GM19395 (cell line): ENCODE data around the gene MOB3B.

Experiments
- ATAC-seq: cut with Tn5 transposase; IDR thresholded peaks from one replicate; pipeline ENCODE4 v1.9.1; 2021; ENCODE audit warnings: mild to moderate bottlenecking, moderate library complexity; ENCODE audit not compliant: unreplicated experiment

The MOB3B gene

DNA sequence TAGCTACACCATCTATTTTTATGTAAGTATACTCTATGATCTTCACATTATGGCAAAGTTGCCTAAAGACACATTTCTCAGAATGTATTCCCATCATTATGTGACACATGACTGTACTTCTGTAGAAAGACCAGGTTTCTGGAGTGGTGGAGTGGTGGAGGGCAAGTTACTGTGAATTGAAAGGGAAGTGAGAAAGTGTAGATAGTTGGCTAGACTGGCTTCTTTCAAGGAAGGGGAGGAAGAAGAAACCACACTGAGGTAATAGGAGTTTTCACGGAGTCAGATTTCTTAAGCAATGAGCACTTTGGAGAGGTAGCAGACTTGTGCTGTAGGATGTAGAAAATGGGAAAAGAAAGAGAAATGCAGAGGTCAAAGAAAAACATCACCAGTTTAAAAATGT lies 181.7 kb downstream of the MOB3B start:
- ATAC-seq = peak; percentile 49

- no peak for ATAC-seq
Observed at GRCh38 chr9:27344776-27345175, 184.8 kb downstream of the MOB3B start.

GRCh38 chr9:27341545-27342294 lies 187.9 kb downstream of the MOB3B start:
- no peak for ATAC-seq

GRCh38 chr9:27340961-27341511 lies 188.6 kb downstream of the MOB3B start:
- ATAC-seq = no peak

DNA sequence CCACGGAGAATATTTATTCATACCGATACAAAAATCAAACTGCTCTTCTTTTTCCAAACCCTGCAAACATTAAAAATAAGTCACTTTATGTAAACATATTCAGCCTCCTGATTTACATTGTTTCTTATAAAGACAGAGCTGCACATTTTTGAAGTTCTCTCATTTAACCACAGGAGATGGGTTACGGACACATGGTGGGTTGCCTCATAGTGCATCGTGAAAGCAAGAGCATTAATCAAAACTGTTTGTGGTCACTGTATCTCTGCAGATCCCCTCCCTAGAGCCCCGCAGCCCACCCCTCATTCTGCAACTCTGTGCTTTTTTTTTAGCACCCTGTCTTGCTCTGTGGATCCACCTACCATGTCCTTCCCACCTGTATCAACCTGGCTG lies 189.3 kb downstream of the MOB3B start:
- ATAC-seq = no peak

DNA sequence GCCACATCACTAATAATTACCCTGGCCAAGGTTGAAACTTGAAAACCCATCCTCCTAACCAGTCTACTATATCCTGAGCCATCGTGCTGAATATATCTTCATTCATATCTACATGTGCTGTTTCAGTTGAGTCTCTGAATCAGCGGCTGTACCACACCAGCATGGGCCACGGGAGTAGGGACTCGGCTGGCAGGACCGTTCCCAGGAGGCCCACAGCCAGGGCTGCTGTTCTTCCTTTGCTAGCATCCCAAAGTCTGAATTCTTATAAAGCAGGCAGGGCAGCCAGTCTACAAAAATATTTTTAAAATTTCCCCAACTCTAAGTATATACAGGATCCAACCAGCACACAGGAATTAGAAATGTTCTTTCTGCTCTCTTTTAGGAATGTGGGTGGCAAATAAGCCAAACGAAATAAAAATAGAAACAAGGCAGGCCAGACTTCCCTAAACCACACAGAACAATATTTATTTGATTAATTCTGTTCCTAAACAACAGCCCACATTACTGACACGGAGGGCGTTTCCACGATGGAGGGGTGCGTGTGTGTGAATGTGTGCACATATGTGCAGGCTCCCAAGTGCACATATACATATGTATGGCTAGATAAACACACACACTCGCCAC lies 189.8 kb downstream of the MOB3B start:
- no peak for ATAC-seq

DNA sequence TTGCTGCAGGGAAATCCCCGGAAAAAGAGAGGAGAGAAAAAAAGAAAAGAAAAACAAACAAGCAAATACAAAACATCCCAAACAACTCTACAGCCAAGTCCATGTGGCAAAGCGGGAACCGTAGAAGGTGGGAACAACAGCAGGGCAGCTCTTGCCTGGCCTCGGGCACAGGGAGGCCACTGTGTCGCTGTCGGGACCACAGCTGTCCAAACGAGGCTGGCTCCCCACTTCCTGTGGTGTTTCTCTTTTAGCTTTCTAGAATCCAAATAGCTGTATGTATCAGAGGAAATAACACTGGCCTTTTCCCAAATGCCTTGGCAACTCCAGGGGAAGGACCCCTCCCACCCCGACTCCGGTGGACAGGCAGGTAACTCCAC lies 191.1 kb downstream of the MOB3B start:
- no peak for ATAC-seq

- no peak for ATAC-seq
Observed at GRCh38 chr9:27337833-27338526, 191.6 kb downstream of the MOB3B start.

DNA sequence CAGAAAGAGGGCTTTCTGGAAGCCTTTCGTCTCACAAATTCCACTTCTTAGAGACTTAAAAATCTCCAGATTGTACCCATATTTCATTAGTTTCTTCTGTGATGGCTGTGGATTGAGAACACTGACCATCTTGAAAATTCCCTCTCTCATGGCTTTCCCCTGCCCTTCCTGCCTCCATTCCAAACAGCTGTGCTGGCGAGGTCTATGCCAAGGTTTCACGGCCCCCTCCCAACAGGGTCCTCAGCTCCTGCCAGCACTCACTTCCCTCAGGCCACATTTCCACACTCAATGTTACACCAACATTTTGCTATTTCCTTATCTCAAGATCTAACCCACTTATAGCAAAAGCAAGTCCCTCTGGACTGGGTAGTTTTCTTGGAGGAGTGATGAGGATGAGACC lies 192.4 kb downstream of the MOB3B start:
- no peak for ATAC-seq

DNA sequence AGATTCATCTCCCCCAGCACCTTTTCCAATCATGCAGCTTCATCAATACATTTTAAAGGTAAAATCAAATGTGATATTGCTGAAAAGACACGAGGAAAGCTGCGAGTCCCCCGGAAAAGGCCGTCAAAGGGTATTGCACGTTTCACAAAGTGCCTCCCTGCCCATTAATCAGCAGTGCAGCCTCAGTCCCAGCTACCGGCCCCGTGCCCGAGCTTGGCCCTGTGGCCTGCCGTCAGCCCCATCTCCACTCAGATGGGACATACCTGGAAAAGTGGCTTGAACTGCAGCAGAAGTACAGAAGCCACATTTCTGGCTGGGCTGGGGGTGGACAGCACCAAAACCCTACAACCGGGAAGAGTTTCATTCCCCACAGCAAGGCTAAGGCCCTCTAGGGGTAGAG lies 192.8 kb downstream of the MOB3B start:
- ATAC-seq = no peak

DNA sequence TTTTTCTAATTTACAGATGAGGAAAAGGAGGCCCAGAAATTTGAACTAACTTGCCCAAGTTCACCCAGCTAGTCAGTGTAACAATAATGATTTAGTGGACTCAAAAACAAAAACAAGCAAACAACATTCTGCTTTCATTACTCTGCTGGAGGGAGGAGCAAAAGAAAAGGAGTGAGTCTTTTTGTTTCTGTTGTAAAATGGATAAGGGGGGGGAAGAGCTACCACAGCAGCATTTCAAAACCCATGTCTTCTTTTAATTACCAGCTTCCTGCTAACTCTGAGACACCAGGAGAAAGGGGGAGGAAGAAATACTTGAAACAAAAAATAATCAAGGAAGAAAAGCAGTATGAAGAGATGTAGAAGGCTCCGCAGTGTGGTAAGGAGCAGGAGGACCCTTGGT lies 193.5 kb downstream of the MOB3B start:
- no peak for ATAC-seq

DNA sequence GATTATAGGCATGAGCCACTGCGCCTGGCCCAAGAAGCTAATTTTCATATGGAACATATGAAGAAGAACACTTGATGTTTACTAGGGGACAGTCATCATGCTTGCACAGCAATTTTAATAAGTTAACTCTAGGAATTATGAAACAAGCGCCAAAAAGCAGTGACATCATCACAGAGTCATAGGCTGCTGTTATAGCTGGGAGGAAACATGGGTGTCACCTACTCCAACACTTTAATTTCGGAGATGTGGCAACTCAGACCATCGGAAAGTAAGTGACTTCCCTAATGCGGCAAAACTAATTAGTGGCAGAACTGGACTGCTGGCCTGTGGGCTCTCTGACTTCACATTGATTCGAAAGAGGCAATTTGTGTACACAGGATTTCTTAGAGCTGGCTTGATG lies 194.5 kb downstream of the MOB3B start:
- no peak for ATAC-seq

- peak; percentile 88 for ATAC-seq
Observed at GRCh38 chr9:27333241-27334052, 196.2 kb downstream of the MOB3B start.

DNA sequence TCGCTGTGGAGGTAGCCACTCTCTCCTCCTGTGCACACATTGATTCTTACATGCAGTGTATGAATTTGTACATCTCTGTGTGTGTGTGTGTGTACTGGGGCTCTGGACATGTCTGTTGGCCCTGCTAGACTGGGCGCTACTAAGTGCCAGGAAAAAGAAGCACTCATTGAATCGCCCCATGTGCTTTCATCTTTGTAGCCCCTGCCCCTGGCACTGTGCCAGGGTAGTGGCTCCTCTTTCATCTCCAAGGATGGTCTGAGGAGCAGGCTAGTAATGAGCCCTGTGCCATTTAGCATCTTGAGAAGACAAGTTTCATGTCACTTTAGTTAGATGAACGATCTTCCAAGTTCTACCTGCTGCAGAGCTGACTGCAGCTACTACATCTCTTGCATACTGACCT lies 198.2 kb downstream of the MOB3B start:
- no peak for ATAC-seq

- no peak for ATAC-seq
Observed at GRCh38 chr9:27329291-27329690, 200.3 kb downstream of the MOB3B start.

DNA sequence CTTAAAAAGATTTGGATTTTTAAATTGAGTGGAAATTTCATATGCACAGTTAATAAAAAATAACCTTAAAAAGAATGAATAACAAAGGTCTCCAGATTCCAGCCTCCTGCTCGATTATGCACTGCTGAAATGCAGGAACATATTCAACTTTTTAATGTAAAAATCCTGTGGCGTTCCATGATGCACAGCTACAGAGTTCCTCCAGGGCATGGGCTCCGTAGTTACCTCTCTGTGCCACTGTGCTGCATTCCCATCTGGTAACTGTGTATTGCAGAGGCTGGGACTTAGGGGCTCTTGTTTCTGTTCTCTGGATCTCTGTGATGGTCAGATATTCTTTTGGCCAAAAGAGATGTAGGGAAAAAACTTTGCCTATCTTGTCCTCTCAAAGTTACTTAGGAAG lies 201.1 kb downstream of the MOB3B start:
- no peak for ATAC-seq

GRCh38 chr9:27311184-27311583 lies 218.4 kb downstream of the MOB3B start:
- ATAC-seq = no peak

GRCh38 chr9:27310582-27310981 lies 219.0 kb downstream of the MOB3B start:
- no peak for ATAC-seq

DNA sequence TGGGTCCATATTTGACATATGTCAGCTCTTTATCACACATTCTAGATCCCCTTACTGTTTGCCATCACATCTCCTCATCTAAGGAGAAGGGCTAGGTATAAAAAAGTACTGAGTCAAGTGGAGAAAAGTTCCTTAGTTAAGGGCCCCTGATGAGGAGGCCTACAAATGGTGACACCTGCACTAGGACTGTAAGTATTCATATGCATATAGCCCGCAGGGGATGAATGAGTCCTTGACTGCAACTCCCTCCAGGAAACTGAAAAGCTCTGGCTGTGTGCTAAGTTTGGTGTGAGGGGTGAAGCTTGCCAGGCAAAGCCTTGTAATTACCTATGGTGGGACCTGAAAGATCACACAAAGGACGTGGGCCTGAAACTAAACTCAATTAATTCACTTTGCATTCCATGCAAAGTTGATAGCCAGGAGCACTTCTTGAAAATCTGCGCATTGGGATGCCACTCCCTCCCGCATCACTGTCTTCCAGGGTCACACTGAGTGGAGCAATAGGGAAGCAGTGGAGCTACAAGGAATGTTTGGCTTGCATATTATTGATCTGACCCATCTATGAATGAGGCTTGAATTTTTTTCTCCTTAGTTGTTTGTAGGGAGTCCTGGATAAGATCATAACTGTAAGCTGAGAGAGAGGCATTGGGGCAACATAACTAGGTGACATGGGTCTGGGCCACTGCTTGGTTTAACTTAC lies 220.8 kb downstream of the MOB3B start:
- no peak for ATAC-seq

DNA sequence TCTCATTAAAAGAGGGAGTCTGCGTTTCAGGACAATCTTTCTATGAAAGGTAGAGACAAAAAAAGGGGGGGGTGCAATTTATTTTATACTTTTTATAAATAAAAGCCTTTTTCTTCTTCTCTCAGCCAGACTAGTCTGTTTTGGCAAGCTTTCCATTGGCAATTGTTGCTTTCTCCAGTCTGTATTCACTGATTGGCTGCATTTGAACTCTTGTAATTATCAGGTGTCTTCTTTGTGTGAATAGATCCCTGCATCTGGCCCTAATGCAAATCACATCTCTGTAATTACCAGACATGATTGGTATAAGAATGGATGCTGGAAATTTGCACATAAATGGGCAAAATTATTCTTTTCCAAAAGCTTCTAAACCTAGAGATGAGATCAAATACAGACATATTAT lies 225.1 kb downstream of the MOB3B start:
- ATAC-seq = no peak

DNA sequence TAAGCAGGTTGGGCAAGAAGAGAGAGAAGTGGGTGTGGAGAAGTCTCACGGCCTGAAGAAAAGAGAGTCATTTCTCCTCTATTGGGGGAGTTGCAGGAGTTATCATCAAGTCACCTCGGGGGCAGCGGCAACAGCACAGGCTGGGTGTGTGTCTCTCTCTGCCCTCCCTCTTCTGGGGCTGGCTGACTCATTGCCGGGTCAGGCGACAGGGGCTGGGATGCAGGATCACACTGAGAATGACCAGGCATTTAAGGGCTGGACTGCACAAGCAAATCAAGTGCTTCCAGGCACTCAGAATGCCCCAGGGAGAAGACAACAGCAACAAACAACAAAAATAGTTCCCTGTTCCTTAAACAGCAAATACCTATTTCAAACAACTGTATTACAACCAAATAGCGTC lies 226.4 kb downstream of the MOB3B start:
- ATAC-seq = no peak
